B cell (primary cell): Measurements from ENCODE around the gene PDLIM5. TPM values are rescaled to one million over a fixed set of nuclear protein-coding genes. Genes with fewer than 3 reads are reported as not detected.

Experiments
- ATAC-seq: fragments of 200-7000 bp; cut with Tn5 transposase; one replicate; pipeline ENCODE4 v1.10.0; 2021; ENCODE audit warnings: low read depth, mild to moderate bottlenecking, moderate number of reproducible peaks, moderate library complexity
- CTCF ChIA-PET: fragments of 350-600 bp; sonication (Branson Sonifier 250); formaldehyde crosslinking; loops from one replicate; lab custom pipeline; 2021; ENCODE audit warnings: antibody characterized with exemption, inconsistent platforms; lab: Charles Lee
- POLR2A ChIA-PET: fragments of 350-600 bp; sonication (Branson Sonifier 250); formaldehyde crosslinking; loops from one replicate; lab custom pipeline; 2021; ENCODE audit warnings: antibody characterized with exemption; lab: Charles Lee
- DNase-seq: peaks from one replicate; pipeline ENCODE4 v3.0.0; 2013
- H2AFZ ChIP-seq: 2 replicates; pipeline ENCODE4 v1.6.1; 2012; ENCODE audit warnings: mild to moderate bottlenecking, low read depth, low read length; ENCODE audit not compliant: insufficient read depth, poor library complexity, severe bottlenecking
- H3K27ac ChIP-seq, 2 donors: 1 replicate in 1 of 2; 2 replicates in 1 of 2; pipeline ENCODE4 v1.5.1; 2012 to 2013; ENCODE audit warnings: low read length in 2 of 2, mild to moderate bottlenecking in 2 of 2, moderate library complexity in 1 of 2
- H3K27me3 ChIP-seq, 4 experiments: fragments of 200-600 bp in 1 of 4; sonication (generic) in 1 of 4; replicated peaks in 1 of 4; 1 replicate in 2 of 4; 2 replicates in 2 of 4; pipeline versions ENCODE4 v1.6.1 to v1.7.0; 2013 to 2016; ENCODE audit warnings: low read length in 3 of 4, mild to moderate bottlenecking in 2 of 4, mixed read lengths in 1 of 4, moderate library complexity in 1 of 4; ENCODE audit not compliant: insufficient read depth in 4 of 4, control insufficient read depth in 3 of 4; ENCODE audit errors: control extremely low read depth in 1 of 4
- H3K36me3 ChIP-seq, 2 experiments: replicated peaks in 1 of 2; 1 replicate in 1 of 2; 2 replicates in 1 of 2; pipeline versions ENCODE4 v1.6.1 to v1.7.1; 2013; ENCODE audit warnings: low read length in 1 of 2; ENCODE audit not compliant: insufficient read depth in 2 of 2, control insufficient read depth in 1 of 2; ENCODE audit errors: control extremely low read depth in 1 of 2, extremely low read depth in 1 of 2
- H3K4me1 ChIP-seq, 2 donors: fragments of 200-600 bp in 1 of 2; sonication (generic) in 1 of 2; 1 replicate in 1 of 2; 2 replicates in 1 of 2; pipeline versions ENCODE4 v1.5.1 to v1.6.1; 2013 to 2017; ENCODE audit warnings: low read length in 2 of 2; ENCODE audit not compliant: control insufficient read depth in 2 of 2, insufficient read depth in 2 of 2
- H3K4me2 ChIP-seq: replicated peaks from 2 replicates; pipeline ENCODE3; 2012; ENCODE audit warnings: mild to moderate bottlenecking, low read depth, low read length; ENCODE audit not compliant: poor library complexity, severe bottlenecking
- H3K4me3 ChIP-seq, 5 experiments: fragments of 200-600 bp in 1 of 5; sonication (generic) in 1 of 5; 1 replicate in 3 of 5; 2 replicates in 2 of 5; pipeline versions ENCODE4 v1.5.1 to v1.7.0; 2011 to 2016; ENCODE audit warnings: low read length in 4 of 5, mild to moderate bottlenecking in 4 of 5, low read depth in 2 of 5, control low read depth in 1 of 5, moderate library complexity in 1 of 5; ENCODE audit not compliant: insufficient read depth in 1 of 5; ENCODE audit errors: control extremely low read depth in 1 of 5, extremely low read depth in 1 of 5
- H3K79me2 ChIP-seq: fragments of 200-600 bp; sonication (generic); one replicate; pipeline ENCODE4 v1.6.0; 2016; ENCODE audit warnings: low read length; ENCODE audit not compliant: control insufficient read depth, insufficient read depth
- H3K9ac ChIP-seq: fragments of 200-600 bp; sonication (generic); 2 replicates; pipeline ENCODE4 v1.6.1; 2017; ENCODE audit warnings: mild to moderate bottlenecking, low read length, moderate library complexity
- H3K9me3 ChIP-seq, 3 donors: one replicate each; pipeline versions ENCODE4 v1.6.1 to v1.7.1; 2013; ENCODE audit warnings: low read length in 2 of 3; ENCODE audit not compliant: control insufficient read depth in 2 of 3, insufficient read depth in 1 of 3; ENCODE audit errors: control extremely low read depth in 1 of 3
- H4K20me1 ChIP-seq: 2 replicates; pipeline ENCODE4 v1.6.0; 2012; ENCODE audit warnings: mild to moderate bottlenecking, low read length; ENCODE audit not compliant: insufficient read depth, control insufficient read depth, poor library complexity, severe bottlenecking
- H3K27ac Mint-ChIP-seq: one replicate; pipeline ENCODE4 v1.8.0; 2021; ENCODE audit warnings: mixed read lengths
- H3K27me3 Mint-ChIP-seq: one replicate; pipeline ENCODE4 v1.8.0; 2021; ENCODE audit warnings: mixed read lengths
- H3K4me1 Mint-ChIP-seq: one replicate; pipeline ENCODE4 v1.8.0; 2021; ENCODE audit warnings: mixed read lengths
- H3K4me3 Mint-ChIP-seq: one replicate; pipeline ENCODE4 v1.8.0; 2021; ENCODE audit warnings: mixed read lengths
- H3K9me3 Mint-ChIP-seq: one replicate; pipeline ENCODE4 v1.8.0; 2022; ENCODE audit warnings: mixed read lengths; ENCODE audit not compliant: insufficient read depth
- EZH2 ChIP-seq: IDR thresholded peaks from 2 replicates; pipeline ENCODE4 v1.6.1; 2012; ENCODE audit warnings: borderline replicate concordance, low read depth, mild to moderate bottlenecking, moderate library complexity, low read length; ENCODE audit not compliant: insufficient read depth, poor library complexity, severe bottlenecking
- WGBS: methylation state at CpG from one replicate; pipeline ENCODE4 v1.1.5; 2013; ENCODE audit warnings: missing lambda C conversion rate; ENCODE audit not compliant: insufficient coverage; 5-methylcytosine and 5-hydroxymethylcytosine counted together
- intact Hi-C: fragments of 100-400 bp; cut with micrococcal nuclease; formaldehyde crosslinking; loops from one replicate; pipeline ENCODE4 v1.10.0; 2022
- polyA plus RNA-seq: library from polyadenylated mRNA; depleted of rRNA; stranded (reverse); fragments of >200 nt; gene quantifications from 2 replicates; pipeline ENCODE4 v1.2.3, GENCODE V29; 2012
- total RNA-seq, 2 donors: library from RNA; stranded (reverse); fragments of 120-200 nt in 1 of 2; gene quantifications; 1 replicate in 1 of 2; 2 replicates in 1 of 2; pipeline versions ENCODE4 v1.2.3 to v1.2.4, GENCODE V29; 2013 to 2022
- TF ChIP-seq, protein P1 (sequence below): fragments of 200-600 bp; IDR thresholded peaks from one replicate; pipeline ENCODE4 v1.8.0; 2022; ENCODE audit warnings: antibody characterized with exemption, mild to moderate bottlenecking

PDLIM5 gene
- total and polyA plus RNA-seq, 2 donors (not counting 1 experiment from before 2014, with no cell fraction given): 24.0 to 30.2 TPM

DNA sequence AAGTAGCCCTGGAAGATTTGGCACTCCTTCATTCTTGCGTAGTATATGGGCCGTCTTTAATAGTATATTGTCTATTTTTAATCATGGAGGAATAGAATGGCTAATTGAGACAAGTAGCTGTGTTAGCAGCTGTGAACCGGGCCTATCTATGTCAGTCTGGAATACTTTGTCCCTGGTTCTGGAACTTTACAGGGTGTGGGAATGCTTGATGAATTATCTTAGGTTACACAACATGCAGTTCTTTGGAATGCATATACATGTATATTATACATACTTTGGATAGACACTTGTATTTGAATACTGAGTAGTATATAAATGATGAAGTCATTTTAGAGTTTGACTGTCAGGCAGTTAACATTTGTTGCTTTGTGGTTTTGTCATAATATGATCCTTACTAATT is 37.4 kb downstream of the PDLIM5 start:
- H3K36me3 ChIP-seq: no peaks in the 10 kb centered on the region
- H3K9ac ChIP-seq: no peak overlapping the region
- H3K27ac ChIP-seq: no peak overlapping the region
- intact Hi-C loops: no loop called here
- no peak overlapping the region for H3K4me3 ChIP-seq
- no peak for TF ChIP-seq EZH2
- TF ChIP-seq, protein P1, sequence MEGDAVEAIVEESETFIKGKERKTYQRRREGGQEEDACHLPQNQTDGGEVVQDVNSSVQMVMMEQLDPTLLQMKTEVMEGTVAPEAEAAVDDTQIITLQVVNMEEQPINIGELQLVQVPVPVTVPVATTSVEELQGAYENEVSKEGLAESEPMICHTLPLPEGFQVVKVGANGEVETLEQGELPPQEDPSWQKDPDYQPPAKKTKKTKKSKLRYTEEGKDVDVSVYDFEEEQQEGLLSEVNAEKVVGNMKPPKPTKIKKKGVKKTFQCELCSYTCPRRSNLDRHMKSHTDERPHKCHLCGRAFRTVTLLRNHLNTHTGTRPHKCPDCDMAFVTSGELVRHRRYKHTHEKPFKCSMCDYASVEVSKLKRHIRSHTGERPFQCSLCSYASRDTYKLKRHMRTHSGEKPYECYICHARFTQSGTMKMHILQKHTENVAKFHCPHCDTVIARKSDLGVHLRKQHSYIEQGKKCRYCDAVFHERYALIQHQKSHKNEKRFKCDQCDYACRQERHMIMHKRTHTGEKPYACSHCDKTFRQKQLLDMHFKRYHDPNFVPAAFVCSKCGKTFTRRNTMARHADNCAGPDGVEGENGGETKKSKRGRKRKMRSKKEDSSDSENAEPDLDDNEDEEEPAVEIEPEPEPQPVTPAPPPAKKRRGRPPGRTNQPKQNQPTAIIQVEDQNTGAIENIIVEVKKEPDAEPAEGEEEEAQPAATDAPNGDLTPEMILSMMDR: no peak
- H3K79me2 ChIP-seq: no peaks in the 10 kb centered on the region
- H3K4me1 ChIP-seq: no peaks in the 10 kb centered on the region
- CTCF ChIA-PET: no interaction called here
- DNase-seq: no peak
- Mint-ChIP-seq H3K27ac (no peak overlapping the region), H3K4me1 (peaks cover 3% of the 10 kb centered on the region), H3K27me3 (no peaks in the 10 kb centered on the region), H3K9me3 (no peaks in the 10 kb centered on the region), H3K4me3 (no peak overlapping the region)
- no peaks in the 10 kb centered on the region for H3K27me3 ChIP-seq
- POLR2A ChIA-PET: no interaction called here
- ATAC-seq: no peak
- H3K4me2 ChIP-seq: no peak overlapping the region
- no peak overlapping the region for H2AFZ ChIP-seq
- 94% methylated on average over 3 of the region's 3 CpGs for WGBS
- H4K20me1 ChIP-seq: no peaks in the 10 kb centered on the region
- H3K9me3 ChIP-seq: no peaks in the 10 kb centered on the region

- Mint-ChIP-seq H3K27me3 (no peaks in the 10 kb centered on the region), H3K9me3 (no peaks in the 10 kb centered on the region), H3K27ac (no peak overlapping the region), H3K4me1 (no peaks in the 10 kb centered on the region), H3K4me3 (no peak overlapping the region)
- H3K27me3 ChIP-seq: no peaks in the 10 kb centered on the region
- no peaks in the 10 kb centered on the region for H3K4me1 ChIP-seq
- POLR2A ChIA-PET: no interaction called here
- DNase-seq: no peak
- no CpG with 5 or more reads among the region's 1 CpG for WGBS
- H3K4me3 ChIP-seq: no peak overlapping the region
- no peaks in the 10 kb centered on the region for H3K36me3 ChIP-seq
- no peak overlapping the region for H3K9ac ChIP-seq
- no peaks in the 10 kb centered on the region for H4K20me1 ChIP-seq
- no peak overlapping the region for H2AFZ ChIP-seq
- H3K79me2 ChIP-seq: no peaks in the 10 kb centered on the region
- CTCF ChIA-PET: no interaction called here
- H3K4me2 ChIP-seq: no peak overlapping the region
- no peak for ATAC-seq
- H3K9me3 ChIP-seq: no peaks in the 10 kb centered on the region
- H3K27ac ChIP-seq: no peak overlapping the region
- TF ChIP-seq EZH2: no peak
- TF ChIP-seq, protein P1: no peak
- intact Hi-C loops: no loop called here
Observed at GRCh38 chr4:94490437-94490836, 38.7 kb downstream of the PDLIM5 start.
